Measurements from ENCODE around the gene CXCR3. TPM values are rescaled to one million over a fixed set of nuclear protein-coding genes. Genes with fewer than 3 reads are reported as not detected.
"Not testable (repeated sequence)": the region's sequence is repeated elsewhere in the genome, so short reads cannot be mapped to it uniquely, and the experiment has no call there.

CXCR3 gene
- total RNA-seq, 4 donors from 2014 or later: 1.1 to 3.5 (median 1.3) TPM; not detected in 1

DNA sequence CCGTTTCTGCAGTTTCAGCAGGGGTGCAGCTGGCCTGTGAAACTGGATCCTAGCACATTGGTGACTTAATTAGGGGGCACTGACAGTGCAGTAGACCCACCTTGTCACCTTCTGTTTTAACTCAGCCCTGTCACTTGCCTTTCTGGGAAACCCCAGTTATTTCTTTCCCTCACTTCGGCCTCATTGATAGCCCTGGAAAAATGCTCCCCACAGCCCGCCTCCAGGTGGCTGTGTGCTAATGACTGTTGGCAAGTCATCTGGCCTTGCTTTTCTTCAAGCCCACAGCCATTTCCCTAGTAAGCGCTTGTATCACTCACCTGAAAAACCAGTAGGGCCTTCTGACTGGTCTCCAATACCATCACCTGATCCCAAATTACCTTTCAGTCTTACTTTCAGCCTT, 3.3 kb downstream of the CXCR3 start:
- intact Hi-C loops (cut with DNase I; ENCODE audit: low total_unique reads) (no loop called here), in situ Hi-C loops (cut with MboI; ENCODE audit: low pct_ligation_motif_present in 1 of 4, low pct_unique_long_range_greater_than_20kb in 1 of 4, low sequenced_read_pairs in 3 of 4) (no loop called here)
- no peak for DNase-seq
- TF ChIP-seq POLR2AphosphoS5 (IDR thresholded peaks at IDR 0.05) (no peak), EP300 (IDR thresholded peaks at IDR 0.05; ENCODE audit: low read depth) (no peak)
- peaks cover 0 to 6% (median 0%) of the 10 kb centered on the region in 4 donors for H3K36me3 ChIP-seq
- H3K27me3 ChIP-seq: no peaks in the 10 kb centered on the region
- no peaks in the 10 kb centered on the region for H3K9me3 ChIP-seq
- peaks cover 0 to 15% (median 13%) of the 10 kb centered on the region in 4 donors for H3K4me1 ChIP-seq
- no peak overlapping the region for H3K27ac ChIP-seq
- H3K4me3 ChIP-seq: no peak overlapping the region
- WGBS, 2 donors (ENCODE audit: low coverage in 1 of 2): 97% methylated on average over 4 of the region's 4 CpGs; no CpG with 5 or more reads in 1 of the 2 donors

DNA sequence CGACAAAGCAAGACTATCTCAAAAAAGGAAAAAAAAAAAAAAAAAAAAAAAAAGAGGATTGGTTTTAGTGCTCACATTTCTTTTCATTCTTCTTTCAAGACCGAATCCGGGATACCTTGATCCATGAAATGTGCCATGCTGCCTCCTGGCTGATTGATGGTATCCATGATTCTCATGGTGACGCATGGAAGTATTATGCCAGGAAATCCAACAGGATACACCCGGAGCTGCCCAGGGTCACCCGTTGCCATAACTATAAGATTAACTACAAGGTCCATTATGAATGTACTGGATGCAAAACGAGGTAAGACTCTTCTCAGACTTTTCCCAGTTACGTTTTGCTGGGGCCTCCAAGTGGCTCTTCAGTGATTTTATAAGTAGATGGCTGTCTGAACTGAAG, 6.1 kb downstream of the CXCR3 start:
- Histone ChIP-seq H3K27me3 (no peaks in the 10 kb centered on the region), H3K9me3 (no peaks in the 10 kb centered on the region), H3K4me3 (no peak overlapping the region), H3K27ac (no peak overlapping the region), H3K36me3 (peaks cover 0 to 6% (median 0%) of the 10 kb centered on the region in 4 donors), H3K4me1 (peaks cover 0 to 5% (median 1%) of the 10 kb centered on the region in 4 donors)
- intact Hi-C loops (cut with DNase I; ENCODE audit: low total_unique reads) (no loop called here), in situ Hi-C loops (cut with MboI; ENCODE audit: low pct_ligation_motif_present in 1 of 4, low pct_unique_long_range_greater_than_20kb in 1 of 4, low sequenced_read_pairs in 3 of 4) (no loop called here)
- TF ChIP-seq EP300 (IDR thresholded peaks at IDR 0.05; ENCODE audit: low read depth) (no peak), POLR2AphosphoS5 (IDR thresholded peaks at IDR 0.05) (no peak), POLR2A (IDR thresholded peaks at IDR 0.05) (no peak)
- TF ChIP-seq, protein P1, sequence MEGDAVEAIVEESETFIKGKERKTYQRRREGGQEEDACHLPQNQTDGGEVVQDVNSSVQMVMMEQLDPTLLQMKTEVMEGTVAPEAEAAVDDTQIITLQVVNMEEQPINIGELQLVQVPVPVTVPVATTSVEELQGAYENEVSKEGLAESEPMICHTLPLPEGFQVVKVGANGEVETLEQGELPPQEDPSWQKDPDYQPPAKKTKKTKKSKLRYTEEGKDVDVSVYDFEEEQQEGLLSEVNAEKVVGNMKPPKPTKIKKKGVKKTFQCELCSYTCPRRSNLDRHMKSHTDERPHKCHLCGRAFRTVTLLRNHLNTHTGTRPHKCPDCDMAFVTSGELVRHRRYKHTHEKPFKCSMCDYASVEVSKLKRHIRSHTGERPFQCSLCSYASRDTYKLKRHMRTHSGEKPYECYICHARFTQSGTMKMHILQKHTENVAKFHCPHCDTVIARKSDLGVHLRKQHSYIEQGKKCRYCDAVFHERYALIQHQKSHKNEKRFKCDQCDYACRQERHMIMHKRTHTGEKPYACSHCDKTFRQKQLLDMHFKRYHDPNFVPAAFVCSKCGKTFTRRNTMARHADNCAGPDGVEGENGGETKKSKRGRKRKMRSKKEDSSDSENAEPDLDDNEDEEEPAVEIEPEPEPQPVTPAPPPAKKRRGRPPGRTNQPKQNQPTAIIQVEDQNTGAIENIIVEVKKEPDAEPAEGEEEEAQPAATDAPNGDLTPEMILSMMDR (IDR thresholded peaks at IDR 0.05): no peak
- no peak for DNase-seq
- 83% methylated on average over 8 of the region's 8 CpGs; no CpG with 5 or more reads in 1 of the 2 donors for WGBS, 2 donors (ENCODE audit: low coverage in 1 of 2)

- DNase-seq; intact Hi-C loops (cut with DNase I; ENCODE audit: low total_unique reads); H3K27me3 ChIP-seq; H3K9me3 ChIP-seq; H3K4me1 ChIP-seq; in situ Hi-C loops (cut with MboI; ENCODE audit: low pct_ligation_motif_present in 1 of 4, low pct_unique_long_range_greater_than_20kb in 1 of 4, low sequenced_read_pairs in 3 of 4); H3K27ac ChIP-seq; H3K4me3 ChIP-seq; H3K36me3 ChIP-seq: not testable (repeated sequence)
- WGBS, 2 donors (ENCODE audit: low coverage in 1 of 2): 91% methylated on average over 9 of the region's 9 CpGs; no CpG with 5 or more reads in 1 of the 2 donors
Measured at GRCh38 chrX:71611736-71612135, 6.6 kb downstream of the CXCR3 start.

GRCh38 chrX:71609095-71609750, 9.1 kb downstream of the CXCR3 start:
- H3K27me3 ChIP-seq: no peaks in the 10 kb centered on the region
- H3K4me1 ChIP-seq: no peaks in the 10 kb centered on the region
- 78 to 80% methylated on average over 1 to 3 of the region's 3 CpGs for WGBS, 2 donors (ENCODE audit: low coverage in 1 of 2)
- no peaks in the 10 kb centered on the region for H3K9me3 ChIP-seq
- in situ Hi-C loops (cut with MboI; ENCODE audit: low pct_ligation_motif_present in 1 of 4, low pct_unique_long_range_greater_than_20kb in 1 of 4, low sequenced_read_pairs in 3 of 4) (no loop called here), intact Hi-C loops (cut with DNase I; ENCODE audit: low total_unique reads) (no loop called here)
- DNase-seq: no peak
- TF ChIP-seq POLR2AphosphoS5 (IDR thresholded peaks at IDR 0.05) (no peak), POLR2A (IDR thresholded peaks at IDR 0.05) (no peak), EP300 (IDR thresholded peaks at IDR 0.05; ENCODE audit: low read depth) (no peak)
- TF ChIP-seq, protein P1 (IDR thresholded peaks at IDR 0.05): no peak
- H3K27ac ChIP-seq: no peak overlapping the region
- no peak overlapping the region for H3K4me3 ChIP-seq
- peaks cover 0 to 6% (median 0%) of the 10 kb centered on the region in 4 donors for H3K36me3 ChIP-seq

- Histone ChIP-seq H3K27ac (no peak overlapping the region), H3K4me3 (no peak overlapping the region), H3K9me3 (no peaks in the 10 kb centered on the region), H3K27me3 (no peaks in the 10 kb centered on the region), H3K4me1 (no peaks in the 10 kb centered on the region), H3K36me3 (peaks cover 0 to 6% (median 0%) of the 10 kb centered on the region in 4 donors)
- TF ChIP-seq POLR2AphosphoS5 (IDR thresholded peaks at IDR 0.05): no peak
- no peak for TF ChIP-seq POLR2A (IDR thresholded peaks at IDR 0.05)
- TF ChIP-seq, protein P1 (IDR thresholded peaks at IDR 0.05): no peak
- TF ChIP-seq EP300 (IDR thresholded peaks at IDR 0.05; ENCODE audit: low read depth): no peak
- intact Hi-C loops (cut with DNase I; ENCODE audit: low total_unique reads): no loop called here
- in situ Hi-C loops (cut with MboI; ENCODE audit: low pct_ligation_motif_present in 1 of 4, low pct_unique_long_range_greater_than_20kb in 1 of 4, low sequenced_read_pairs in 3 of 4): no loop called here
- WGBS, 2 donors (ENCODE audit: low coverage in 1 of 2): 73 to 90% methylated on average over 2 of the region's 2 CpGs
- no peak for DNase-seq
Measured at GRCh38 chrX:71607488-71607887, 10.8 kb downstream of the CXCR3 start.

Measured in transverse colon (tissue), 4 donors.